Gastroesophageal sphincter (tissue), 4 donors: ENCODE data around the gene ARF1. TPM values are rescaled to one million over a fixed set of nuclear protein-coding genes. Genes with fewer than 3 reads are reported as not detected.

Source experiments
- ATAC-seq: fragments of 150-250 bp; one replicate; pipeline ENCODE4 v1.9.1; 2016; ENCODE audit warnings: mild to moderate bottlenecking, moderate library complexity
- H3K27ac ChIP-seq, 4 donors: fragments of 200-600 bp; sonication (generic) in 3 of 4; 1 replicate in 3 of 4; 2 replicates in 1 of 4; pipeline ENCODE4 v1.5.1; 2016 to 2019
- H3K27me3 ChIP-seq: fragments of 200-600 bp; sonication (generic); one replicate; pipeline ENCODE4 v1.5.1; 2019
- H3K36me3 ChIP-seq, 2 donors: fragments of 200-600 bp; sonication (generic); one replicate each; pipeline ENCODE4 v1.5.1; 2019; ENCODE audit warnings: control low read depth in 1 of 2
- H3K4me1 ChIP-seq, 3 donors: fragments of 200-600 bp; sonication (generic); 1 replicate in 2 of 3; 2 replicates in 1 of 3; pipeline ENCODE4 v1.5.1; 2016 to 2019; ENCODE audit warnings: control low read depth in 2 of 3
- H3K4me3 ChIP-seq, 2 donors: fragments of 200-600 bp; sonication (generic); one replicate each; pipeline ENCODE4 v1.5.1; 2019; ENCODE audit warnings: mild to moderate bottlenecking in 1 of 2, moderate library complexity in 1 of 2
- H3K9me3 ChIP-seq, 3 donors: fragments of 200-600 bp; sonication (generic); one replicate each; pipeline ENCODE4 v1.5.1; 2017 to 2019; ENCODE audit warnings: control low read depth in 2 of 3
- CTCF ChIP-seq, 4 experiments: fragments of 200-600 bp in 2 of 4; fragments of 450-650 bp in 2 of 4; sonication (generic) in 1 of 4; IDR thresholded peaks; one replicate each; pipeline ENCODE4 v1.5.1; 2017 to 2019; ENCODE audit warnings: antibody characterized with exemption in 4 of 4, mild to moderate bottlenecking in 2 of 4, moderate library complexity in 2 of 4
- EP300 ChIP-seq: sonication (generic); formaldehyde crosslinking; IDR thresholded peaks from one replicate; pipeline ENCODE4 v1.6.1; 2017; ENCODE audit warnings: antibody characterized with exemption, mild to moderate bottlenecking
- POLR2A ChIP-seq, 2 donors: fragments of 450-650 bp; IDR thresholded peaks; one replicate each; pipeline ENCODE4 v1.6.1; 2017; ENCODE audit warnings: antibody characterized with exemption in 2 of 2, mild to moderate bottlenecking in 2 of 2, moderate library complexity in 1 of 2
- POLR2AphosphoS5 ChIP-seq: sonication (generic); formaldehyde crosslinking; IDR thresholded peaks from one replicate; pipeline ENCODE4 v1.6.1; 2017; ENCODE audit warnings: antibody characterized with exemption
- WGBS, 2 donors: methylation state at CpG; one replicate each; pipeline ENCODE4 v1.1.5; 2018; ENCODE audit warnings: low coverage in 1 of 2; 5-methylcytosine and 5-hydroxymethylcytosine counted together
- total RNA-seq, 4 donors: library from RNA; depleted of rRNA; stranded (reverse); fragments of >200 nt; gene quantifications; one replicate each; pipeline ENCODE4 v1.1.0, GENCODE V29; 2016

ARF1 gene
- total RNA-seq, 4 donors from 2014 or later = 256 to 385 (median 303) TPM

DNA sequence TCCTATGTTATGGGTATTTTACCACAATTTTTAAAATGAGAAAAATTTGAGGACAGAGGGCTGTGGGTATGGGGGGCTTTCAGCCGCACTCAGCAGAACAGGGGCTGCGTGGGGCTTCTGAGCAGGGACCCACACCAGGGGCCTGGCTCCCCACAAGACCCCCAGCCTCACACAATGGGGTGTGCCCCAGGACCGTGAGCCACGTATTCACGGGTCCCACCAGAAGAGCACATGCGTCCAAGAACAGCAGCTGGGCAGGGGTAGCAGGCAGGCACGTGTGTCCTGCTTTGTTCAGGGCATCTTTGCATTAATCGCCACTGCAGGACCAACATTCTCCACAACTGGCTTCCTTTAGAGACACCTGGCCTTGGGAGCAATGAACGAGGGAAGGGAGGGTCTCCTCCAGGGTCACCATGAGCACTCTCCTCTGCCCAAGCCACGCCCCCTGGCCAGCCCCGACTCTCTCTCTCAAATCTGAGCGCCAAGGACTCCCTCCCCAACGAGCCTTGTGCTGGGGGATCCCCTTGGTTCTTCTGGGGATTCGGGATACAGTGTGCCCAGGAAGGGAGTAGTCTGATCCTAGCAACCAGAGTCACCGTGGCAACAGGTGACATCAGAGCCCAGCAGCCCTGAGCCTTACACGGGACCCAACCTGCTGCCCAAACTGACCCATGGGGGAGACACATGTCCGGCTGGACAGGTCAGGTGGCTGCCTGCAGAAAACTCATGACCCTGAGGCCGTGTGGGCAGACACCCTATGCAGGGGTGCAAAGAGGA lies 7.4 kb upstream of the ARF1 start:
- Histone ChIP-seq H3K27me3 (peaks cover 27% of the 10 kb centered on the region), H3K9me3 (no peaks in the 10 kb centered on the region), H3K4me1 (peaks cover 0 to 4% (median 0%) of the 10 kb centered on the region in 3 donors), H3K36me3 (no peaks in the 10 kb centered on the region), H3K27ac (no peak overlapping the region), H3K4me3 (no peak overlapping the region)
- TF ChIP-seq EP300 (no peak), POLR2A (IDR thresholded peaks at IDR 0.05) (no peak), POLR2AphosphoS5 (no peak), CTCF (IDR thresholded peaks at IDR 0.05) (no peak)
- 39 to 94% methylated on average over 2 to 11 of the region's 18 CpGs for WGBS, 2 donors
- no peak for ATAC-seq

DNA sequence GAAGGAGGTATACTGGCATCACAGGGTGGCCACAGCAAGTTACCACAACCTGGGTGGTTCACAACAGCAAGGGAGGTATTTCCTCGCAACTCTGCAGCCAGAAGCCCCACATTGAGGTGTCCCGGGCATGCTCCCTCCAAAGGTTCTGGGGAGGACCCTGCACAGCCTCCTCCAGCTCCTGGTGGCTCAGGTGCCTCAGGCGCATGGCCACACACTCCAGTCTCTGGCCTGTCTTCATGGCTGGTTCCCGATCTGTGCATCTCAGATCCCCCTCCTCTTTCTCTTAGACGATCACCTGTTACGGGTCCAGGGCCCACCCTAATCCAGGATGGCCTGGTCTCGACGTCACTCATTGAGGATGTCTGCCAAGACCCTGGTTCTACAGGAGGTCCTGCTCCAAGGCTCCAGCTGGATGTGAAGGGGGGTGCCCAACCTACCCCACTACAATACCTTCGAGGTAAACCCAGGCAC lies 6.7 kb upstream of the ARF1 start:
- Histone ChIP-seq H3K9me3 (no peaks in the 10 kb centered on the region), H3K4me1 (peaks cover 0 to 10% (median 0%) of the 10 kb centered on the region in 3 donors), H3K36me3 (no peaks in the 10 kb centered on the region), H3K4me3 (no peak overlapping the region), H3K27me3 (peaks cover 20% of the 10 kb centered on the region), H3K27ac (no peak overlapping the region)
- ATAC-seq = no peak
- TF ChIP-seq EP300 (no peak), POLR2AphosphoS5 (no peak), CTCF (IDR thresholded peaks at IDR 0.05) (no peak), POLR2A (IDR thresholded peaks at IDR 0.05) (no peak)
- WGBS, 2 donors = 70 to 83% methylated on average over 1 to 2 of the region's 9 CpGs

DNA sequence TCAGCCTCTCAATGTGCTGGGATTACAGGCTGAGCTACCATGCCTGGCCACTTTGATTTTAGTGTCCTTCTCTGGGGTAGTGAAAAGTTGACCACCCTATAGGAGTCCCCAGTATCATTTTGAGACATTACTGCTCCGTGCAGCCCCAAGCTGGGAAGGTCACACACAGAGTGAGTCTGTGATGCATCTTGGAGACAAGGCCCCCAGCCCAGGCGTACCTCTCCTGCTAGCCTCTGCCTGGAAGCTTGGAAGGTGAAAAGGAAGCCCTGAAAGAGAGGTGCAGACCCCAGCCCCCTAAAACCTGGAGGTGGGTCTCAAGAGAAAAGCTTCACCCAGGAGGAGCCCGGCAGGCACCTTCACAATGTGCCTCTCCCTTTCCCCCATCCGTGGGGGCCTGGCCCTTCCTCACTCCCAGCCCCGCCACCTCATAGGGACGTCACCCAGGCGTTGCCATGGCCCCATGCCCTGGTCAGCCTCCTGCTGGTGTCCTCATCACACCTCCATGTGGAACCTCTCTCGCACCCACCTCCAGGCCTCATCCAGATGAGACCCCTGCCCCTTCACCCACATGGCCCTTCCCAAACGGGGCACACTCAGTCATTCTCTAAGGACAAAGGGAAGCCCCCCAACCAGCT lies 5.6 kb upstream of the ARF1 start:
- H3K4me1 ChIP-seq = peaks cover 0 to 21% (median 8%) of the 10 kb centered on the region in 3 donors
- no peak for ATAC-seq
- no peak overlapping the region for H3K27ac ChIP-seq
- WGBS, 2 donors = 60 to 75% methylated on average over 1 to 6 of the region's 9 CpGs
- H3K4me3 ChIP-seq = no peak overlapping the region
- no peaks in the 10 kb centered on the region for H3K36me3 ChIP-seq
- no peaks in the 10 kb centered on the region for H3K9me3 ChIP-seq
- TF ChIP-seq EP300 = no peak
- TF ChIP-seq POLR2AphosphoS5 = no peak
- TF ChIP-seq CTCF (IDR thresholded peaks at IDR 0.05) = no peak
- no peak for TF ChIP-seq POLR2A (IDR thresholded peaks at IDR 0.05)
- peaks cover 9% of the 10 kb centered on the region for H3K27me3 ChIP-seq

DNA sequence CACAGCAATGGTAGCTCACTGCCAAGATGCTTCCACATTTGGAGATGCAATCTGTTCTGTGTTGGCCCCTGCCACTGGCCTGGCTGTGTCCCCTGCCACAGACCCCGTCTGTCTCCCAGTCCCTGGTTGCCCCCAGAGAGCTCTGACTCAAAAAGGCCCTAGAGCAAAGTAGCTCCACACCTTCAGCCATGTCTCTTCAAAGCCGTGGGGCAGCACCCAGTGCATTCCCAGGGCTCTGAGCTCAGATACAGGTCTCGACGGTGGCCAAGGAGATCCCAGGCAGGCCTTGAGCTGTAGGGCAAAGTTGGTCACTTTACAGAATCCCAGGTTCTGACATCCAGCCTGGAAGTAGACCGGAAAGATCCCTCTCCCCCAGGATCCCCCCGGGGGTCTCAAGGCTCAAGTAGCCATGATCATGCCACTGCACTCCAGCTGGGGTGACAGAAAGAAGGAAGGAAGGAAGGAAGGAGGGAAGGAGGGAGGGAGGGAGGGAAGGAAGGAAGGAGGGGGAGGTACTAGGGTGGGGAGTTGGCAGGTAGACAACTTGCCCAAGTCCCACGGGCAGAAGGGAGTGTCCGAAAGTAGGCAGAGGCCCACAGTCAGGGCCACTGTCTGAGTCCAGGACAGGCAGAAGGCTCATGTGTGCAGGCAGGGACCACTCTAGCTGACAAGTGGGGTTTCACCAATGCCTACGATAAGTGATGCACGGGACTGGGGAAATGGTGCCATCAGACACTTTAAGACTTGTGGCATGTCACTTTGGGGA lies 4.8 kb upstream of the ARF1 start:
- 45% methylated on average over 2 of the region's 10 CpGs; no CpG with 5 or more reads in 1 of the 2 donors for WGBS, 2 donors
- Histone ChIP-seq H3K27me3 (peaks cover 4% of the 10 kb centered on the region), H3K9me3 (no peaks in the 10 kb centered on the region), H3K36me3 (no peaks in the 10 kb centered on the region), H3K4me3 (no peak overlapping the region), H3K27ac (no peak overlapping the region), H3K4me1 (peaks cover 0 to 21% (median 8%) of the 10 kb centered on the region in 3 donors)
- TF ChIP-seq POLR2A (IDR thresholded peaks at IDR 0.05) (no peak), CTCF (IDR thresholded peaks at IDR 0.05) (no peak), EP300 (no peak), POLR2AphosphoS5 (no peak)
- no peak for ATAC-seq
